Subcutaneous adipose tissue (tissue), 4 donors: ENCODE results near the gene TMEM138. TPM values are rescaled to one million over a fixed set of nuclear protein-coding genes. Genes with fewer than 3 reads are reported as not detected.

Experiments used
- total RNA-seq, 4 donors: library from RNA; depleted of rRNA; stranded (reverse); fragments of >200 nt; gene quantifications; one replicate each; pipeline ENCODE4 v1.1.0, GENCODE V29; 2016
- TF ChIP-seq, protein P1 (sequence below): fragments of 450-650 bp; IDR thresholded peaks from one replicate; pipeline ENCODE4 v1.5.1; 2016; ENCODE audit warnings: low read depth, mild to moderate bottlenecking, control low read depth, antibody characterized with exemption, moderate library complexity

Gene TMEM138
- total RNA-seq, 4 donors from 2014 or later = 18.5 to 55.8 (median 22.3) TPM

DNA sequence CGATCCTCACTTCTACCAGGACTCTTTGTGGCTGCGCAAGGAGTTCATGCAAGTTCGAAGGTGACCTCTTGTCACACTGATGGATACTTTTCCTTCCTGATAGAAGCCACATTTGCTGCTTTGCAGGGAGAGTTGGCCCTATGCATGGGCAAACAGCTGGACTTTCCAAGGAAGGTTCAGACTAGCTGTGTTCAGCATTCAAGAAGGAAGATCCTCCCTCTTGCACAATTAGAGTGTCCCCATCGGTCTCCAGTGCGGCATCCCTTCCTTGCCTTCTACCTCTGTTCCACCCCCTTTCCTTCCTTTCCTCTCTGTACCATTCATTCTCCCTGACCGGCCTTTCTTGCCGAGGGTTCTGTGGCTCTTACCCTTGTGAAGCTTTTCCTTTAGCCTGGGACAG is 6.5 kb downstream of the TMEM138 start:
- TF ChIP-seq, protein P1, sequence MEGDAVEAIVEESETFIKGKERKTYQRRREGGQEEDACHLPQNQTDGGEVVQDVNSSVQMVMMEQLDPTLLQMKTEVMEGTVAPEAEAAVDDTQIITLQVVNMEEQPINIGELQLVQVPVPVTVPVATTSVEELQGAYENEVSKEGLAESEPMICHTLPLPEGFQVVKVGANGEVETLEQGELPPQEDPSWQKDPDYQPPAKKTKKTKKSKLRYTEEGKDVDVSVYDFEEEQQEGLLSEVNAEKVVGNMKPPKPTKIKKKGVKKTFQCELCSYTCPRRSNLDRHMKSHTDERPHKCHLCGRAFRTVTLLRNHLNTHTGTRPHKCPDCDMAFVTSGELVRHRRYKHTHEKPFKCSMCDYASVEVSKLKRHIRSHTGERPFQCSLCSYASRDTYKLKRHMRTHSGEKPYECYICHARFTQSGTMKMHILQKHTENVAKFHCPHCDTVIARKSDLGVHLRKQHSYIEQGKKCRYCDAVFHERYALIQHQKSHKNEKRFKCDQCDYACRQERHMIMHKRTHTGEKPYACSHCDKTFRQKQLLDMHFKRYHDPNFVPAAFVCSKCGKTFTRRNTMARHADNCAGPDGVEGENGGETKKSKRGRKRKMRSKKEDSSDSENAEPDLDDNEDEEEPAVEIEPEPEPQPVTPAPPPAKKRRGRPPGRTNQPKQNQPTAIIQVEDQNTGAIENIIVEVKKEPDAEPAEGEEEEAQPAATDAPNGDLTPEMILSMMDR = no peak

DNA sequence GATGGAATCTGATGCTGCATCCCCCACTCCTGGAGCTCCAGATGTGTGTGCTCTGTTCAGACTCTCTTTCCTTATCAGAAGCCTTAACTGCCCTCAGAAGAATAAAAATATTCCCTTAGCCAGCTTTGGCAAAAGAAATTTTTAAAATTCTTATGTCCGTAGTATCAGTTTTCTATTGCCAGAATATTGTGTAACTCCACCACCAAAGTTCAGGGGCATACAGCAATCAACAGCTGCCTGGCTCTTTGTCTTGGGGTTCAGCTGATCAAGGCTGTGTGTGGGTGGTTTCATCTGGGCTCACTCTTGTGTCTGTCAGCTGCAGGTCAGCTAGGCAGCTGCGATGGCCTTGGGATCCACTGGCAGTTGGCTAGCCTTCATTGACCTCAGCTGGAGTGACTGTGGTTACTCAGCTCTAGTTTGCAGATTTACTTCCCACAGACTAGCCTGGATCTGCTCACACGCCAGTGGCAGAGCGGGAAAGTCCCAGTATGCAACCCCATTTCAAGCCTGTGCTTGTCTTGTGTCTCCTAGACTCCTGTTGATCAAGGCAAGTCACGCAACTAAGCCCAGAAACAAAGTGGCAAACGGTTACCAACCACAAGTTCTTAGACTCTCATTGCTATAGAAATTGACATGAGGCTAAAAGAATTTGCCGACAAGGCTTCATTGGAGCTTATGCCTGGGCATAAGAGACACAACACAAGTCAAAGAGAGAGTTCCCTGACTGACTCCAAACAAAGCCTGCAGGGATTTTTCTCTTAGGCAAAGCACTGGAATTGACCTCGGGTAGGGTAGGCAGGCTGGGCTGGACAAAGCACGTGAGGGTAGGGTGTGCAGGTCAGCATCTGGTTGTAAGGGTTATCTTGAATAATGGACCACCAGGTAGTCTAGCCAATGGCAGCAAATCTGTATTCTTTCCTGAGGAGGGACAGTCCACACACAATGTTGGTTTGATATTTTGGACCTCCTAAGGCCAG is 7.5 kb downstream of the TMEM138 start:
- TF ChIP-seq, protein P1 = no peak

DNA sequence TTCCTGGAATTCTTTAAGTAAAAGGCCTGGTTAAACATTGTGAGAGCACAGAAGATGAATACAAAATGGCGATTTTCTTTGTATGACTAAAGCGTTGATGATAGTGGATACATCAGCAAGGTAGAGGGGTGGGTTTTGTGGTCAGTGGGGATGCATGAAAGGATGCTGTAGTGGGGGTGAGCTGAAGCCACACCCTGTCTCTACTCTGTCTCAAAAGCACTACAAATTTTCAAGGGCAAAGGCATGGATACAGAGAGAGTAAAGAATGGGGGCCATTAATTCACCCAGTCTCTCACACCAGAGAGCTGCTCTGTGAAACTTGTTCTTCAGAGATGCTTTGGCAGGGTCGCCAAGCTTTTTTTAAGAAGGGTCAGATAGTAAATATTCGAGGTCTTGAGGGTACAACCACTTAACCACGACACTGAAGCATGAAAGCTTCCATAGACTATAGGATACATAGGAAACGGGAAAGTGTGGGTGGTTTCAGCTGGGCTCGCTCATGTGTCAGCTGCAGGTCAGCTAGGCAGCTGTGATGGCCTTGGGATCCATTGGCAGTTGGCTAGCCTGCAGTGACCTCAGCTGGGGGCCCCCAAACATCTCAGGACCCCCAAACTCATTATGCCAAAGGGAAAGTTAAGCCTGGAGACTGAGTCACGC is 8.3 kb downstream of the TMEM138 start:
- TF ChIP-seq, protein P1 = no peak

DNA sequence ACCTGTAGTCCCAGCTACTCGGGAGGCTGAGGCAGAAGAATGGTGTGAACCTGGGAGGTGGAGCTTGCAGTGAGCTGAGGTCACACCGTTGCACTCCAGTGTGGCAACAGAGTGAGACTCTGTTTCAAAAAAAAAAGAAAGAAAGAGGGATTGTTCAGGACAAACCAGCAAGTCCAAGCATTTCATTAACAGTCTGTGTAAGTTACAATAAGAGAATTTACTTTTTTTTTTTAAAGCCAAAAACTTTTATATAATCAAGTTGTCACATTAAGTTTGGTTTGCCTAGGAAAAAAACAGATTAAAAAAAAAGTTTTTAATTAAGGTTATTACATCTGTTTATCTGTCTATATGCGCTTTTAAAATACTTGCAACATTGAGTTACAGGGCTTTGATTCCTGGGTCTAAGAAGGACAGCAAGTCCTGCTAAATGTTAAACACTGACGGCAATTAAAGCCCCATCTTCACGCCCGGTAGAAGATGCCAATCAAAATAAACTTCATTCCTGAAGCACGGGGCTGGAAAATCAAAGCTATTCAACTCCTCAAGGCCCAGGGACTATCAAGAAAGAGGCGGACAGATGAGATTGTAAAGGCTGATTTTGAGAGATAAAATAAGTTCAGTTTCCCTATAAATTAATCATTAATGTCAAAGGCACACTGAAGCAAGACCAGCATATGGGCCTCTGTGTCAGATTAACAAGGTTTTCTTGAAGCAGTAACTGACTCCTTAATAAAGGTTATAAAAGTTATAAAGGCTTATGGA is 10.7 kb downstream of the TMEM138 start:
- TF ChIP-seq, protein P1 = no peak

DNA sequence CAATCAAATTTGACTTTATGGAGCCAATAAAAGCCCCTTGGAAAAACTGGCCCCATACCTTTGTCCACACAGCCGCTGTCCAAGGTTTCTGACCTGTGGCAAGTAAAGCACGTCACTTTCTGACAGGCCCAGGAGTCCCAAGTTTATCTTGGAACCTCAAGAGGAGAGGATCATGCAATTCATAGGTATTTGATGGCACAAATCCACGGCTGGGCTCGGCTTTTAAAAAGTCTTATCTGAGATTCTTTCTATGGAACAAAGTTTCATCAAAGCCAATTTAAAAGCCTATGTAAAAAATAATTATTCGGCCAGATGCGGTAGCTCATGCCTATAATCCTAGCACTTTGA is 13.6 kb downstream of the TMEM138 start:
- TF ChIP-seq, protein P1 = no peak

DNA sequence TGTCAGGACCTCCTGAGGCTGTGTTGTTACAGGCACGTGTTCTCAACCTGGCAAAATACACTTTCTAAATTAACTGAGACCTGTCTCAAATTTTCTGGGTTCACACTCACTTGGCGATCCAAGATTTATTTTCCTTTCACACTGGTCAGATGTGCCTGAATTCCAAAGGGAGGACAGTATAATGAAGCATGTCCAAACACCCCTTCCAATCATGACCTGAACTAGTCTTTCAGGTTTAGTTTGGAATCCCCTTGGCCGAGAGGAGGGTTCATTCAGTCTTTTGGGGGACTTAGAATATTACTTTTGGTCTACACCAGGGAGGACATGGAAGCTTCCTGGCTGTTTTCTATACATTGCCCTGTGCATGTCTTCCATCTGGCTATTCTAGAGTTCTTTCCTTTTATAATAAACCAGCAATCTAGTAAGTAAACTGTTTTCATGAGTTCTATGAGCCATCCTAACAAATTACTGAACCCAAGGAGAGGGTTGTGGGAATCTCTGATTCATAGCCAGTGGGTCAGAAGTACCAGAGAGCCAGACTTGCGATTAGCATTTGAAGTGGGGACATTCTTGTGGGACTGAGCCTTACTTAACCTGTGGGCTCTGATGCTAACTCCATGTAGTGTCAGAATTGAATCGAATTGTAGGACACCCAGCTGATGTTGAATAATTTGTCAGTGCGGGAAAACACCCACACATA is 15.4 kb downstream of the TMEM138 start:
- TF ChIP-seq, protein P1 = no peak
